ENCODE results near the gene PI4KA. TPM values are rescaled to one million over a fixed set of nuclear protein-coding genes. Genes with fewer than 3 reads are reported as not detected.

The PI4KA gene
- total and polyA plus RNA-seq, 2 experiments from 2014 or later = 17.1 to 38.1 TPM

DNA sequence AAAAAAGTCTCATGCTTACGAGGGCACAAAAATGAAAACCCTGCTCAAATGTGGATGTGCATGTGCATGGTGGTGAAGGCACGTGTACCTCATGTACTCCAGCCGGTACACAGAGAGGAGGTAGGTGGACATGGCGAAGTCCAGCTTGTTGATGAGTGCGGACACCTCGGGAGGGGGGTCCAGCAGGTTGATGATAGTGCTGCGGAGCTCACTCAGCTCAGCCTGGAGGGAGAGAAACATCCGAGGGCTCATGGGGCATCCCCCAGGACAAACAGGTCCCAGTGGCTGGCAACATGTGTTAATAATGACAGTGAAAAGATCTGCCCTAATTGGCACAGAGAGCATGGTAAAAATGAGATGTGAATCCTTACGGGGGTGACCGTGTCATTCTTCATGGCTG is 93.9 kb downstream of the PI4KA start:
- H3K4me2 ChIP-seq = no peak overlapping the region
- no peaks in the 10 kb centered on the region for H3K36me3 ChIP-seq (ENCODE audit: insufficient read depth)
- no peak overlapping the region for H3K27ac Mint-ChIP-seq

DNA sequence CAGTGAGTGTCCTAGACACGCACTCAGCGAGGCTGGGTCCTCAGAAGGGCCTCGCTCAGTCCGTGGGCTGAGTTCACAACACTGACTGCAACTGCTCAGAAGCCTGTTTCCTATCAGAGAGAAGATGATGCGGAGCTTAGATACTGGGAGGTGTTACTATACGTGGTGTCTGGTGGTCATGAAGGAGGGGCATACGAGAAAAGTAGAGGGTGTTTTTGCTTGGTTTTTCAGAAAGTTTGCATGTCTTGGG is 94.2 kb downstream of the PI4KA start:
- DNase-seq (ENCODE audit: low spot score) (no peak), ATAC-seq (no peak)
- Histone ChIP-seq H3K79me2 (replicated peaks; ENCODE audit: insufficient read depth) (no peaks in the 10 kb centered on the region), H3F3A (replicated peaks; ENCODE audit: low read depth) (no peaks in the 10 kb centered on the region), H3K27me3 (ENCODE audit: insufficient read depth) (no peaks in the 10 kb centered on the region), H3K4me2 (no peak overlapping the region), H3K9me2 (ENCODE audit: insufficient read depth) (no peaks in the 10 kb centered on the region), H2AFZ (no peak overlapping the region), H3K36me3 (ENCODE audit: insufficient read depth) (no peaks in the 10 kb centered on the region), H3K27ac (ENCODE audit: low read depth) (no peak overlapping the region), H4K20me1 (replicated peaks; ENCODE audit: insufficient read depth) (no peaks in the 10 kb centered on the region), H3K4me3 (no peak overlapping the region), H3K4me1 (ENCODE audit: insufficient read depth) (no peaks in the 10 kb centered on the region)
- H3K27ac Mint-ChIP-seq = no peak overlapping the region
- H3K4me1 Mint-ChIP-seq = no peaks in the 10 kb centered on the region
- no peaks in the 10 kb centered on the region for H3K9me3 Mint-ChIP-seq
- H3K4me3 Mint-ChIP-seq = no peak overlapping the region
- peaks cover 9% of the 10 kb centered on the region for H3K36me3 Mint-ChIP-seq (ENCODE audit: low read depth)
- peaks cover 5% of the 10 kb centered on the region for H3K27me3 Mint-ChIP-seq (ENCODE audit: insufficient read depth, low read depth, poor library complexity)
- TF ChIP-seq EZH2phosphoT487 (IDR thresholded peaks at IDR 0.05; ENCODE audit: unreplicated experiment) (no peak), EZH2 (IDR thresholded peaks at IDR 0.05; ENCODE audit: low read depth, unreplicated experiment) (no peak), POLR2AphosphoS5 (IDR thresholded peaks at IDR 0.05; ENCODE audit: low read depth) (no peak), ZNF114 (CRISPR knock-in tag; IDR thresholded peaks at IDR 0.05) (no peak)
- TF ChIP-seq, protein P1, sequence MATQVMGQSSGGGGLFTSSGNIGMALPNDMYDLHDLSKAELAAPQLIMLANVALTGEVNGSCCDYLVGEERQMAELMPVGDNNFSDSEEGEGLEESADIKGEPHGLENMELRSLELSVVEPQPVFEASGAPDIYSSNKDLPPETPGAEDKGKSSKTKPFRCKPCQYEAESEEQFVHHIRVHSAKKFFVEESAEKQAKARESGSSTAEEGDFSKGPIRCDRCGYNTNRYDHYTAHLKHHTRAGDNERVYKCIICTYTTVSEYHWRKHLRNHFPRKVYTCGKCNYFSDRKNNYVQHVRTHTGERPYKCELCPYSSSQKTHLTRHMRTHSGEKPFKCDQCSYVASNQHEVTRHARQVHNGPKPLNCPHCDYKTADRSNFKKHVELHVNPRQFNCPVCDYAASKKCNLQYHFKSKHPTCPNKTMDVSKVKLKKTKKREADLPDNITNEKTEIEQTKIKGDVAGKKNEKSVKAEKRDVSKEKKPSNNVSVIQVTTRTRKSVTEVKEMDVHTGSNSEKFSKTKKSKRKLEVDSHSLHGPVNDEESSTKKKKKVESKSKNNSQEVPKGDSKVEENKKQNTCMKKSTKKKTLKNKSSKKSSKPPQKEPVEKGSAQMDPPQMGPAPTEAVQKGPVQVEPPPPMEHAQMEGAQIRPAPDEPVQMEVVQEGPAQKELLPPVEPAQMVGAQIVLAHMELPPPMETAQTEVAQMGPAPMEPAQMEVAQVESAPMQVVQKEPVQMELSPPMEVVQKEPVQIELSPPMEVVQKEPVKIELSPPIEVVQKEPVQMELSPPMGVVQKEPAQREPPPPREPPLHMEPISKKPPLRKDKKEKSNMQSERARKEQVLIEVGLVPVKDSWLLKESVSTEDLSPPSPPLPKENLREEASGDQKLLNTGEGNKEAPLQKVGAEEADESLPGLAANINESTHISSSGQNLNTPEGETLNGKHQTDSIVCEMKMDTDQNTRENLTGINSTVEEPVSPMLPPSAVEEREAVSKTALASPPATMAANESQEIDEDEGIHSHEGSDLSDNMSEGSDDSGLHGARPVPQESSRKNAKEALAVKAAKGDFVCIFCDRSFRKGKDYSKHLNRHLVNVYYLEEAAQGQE (IDR thresholded peaks at IDR 0.05; ENCODE audit: unreplicated experiment) = no peak
- TF ChIP-seq, protein P2, sequence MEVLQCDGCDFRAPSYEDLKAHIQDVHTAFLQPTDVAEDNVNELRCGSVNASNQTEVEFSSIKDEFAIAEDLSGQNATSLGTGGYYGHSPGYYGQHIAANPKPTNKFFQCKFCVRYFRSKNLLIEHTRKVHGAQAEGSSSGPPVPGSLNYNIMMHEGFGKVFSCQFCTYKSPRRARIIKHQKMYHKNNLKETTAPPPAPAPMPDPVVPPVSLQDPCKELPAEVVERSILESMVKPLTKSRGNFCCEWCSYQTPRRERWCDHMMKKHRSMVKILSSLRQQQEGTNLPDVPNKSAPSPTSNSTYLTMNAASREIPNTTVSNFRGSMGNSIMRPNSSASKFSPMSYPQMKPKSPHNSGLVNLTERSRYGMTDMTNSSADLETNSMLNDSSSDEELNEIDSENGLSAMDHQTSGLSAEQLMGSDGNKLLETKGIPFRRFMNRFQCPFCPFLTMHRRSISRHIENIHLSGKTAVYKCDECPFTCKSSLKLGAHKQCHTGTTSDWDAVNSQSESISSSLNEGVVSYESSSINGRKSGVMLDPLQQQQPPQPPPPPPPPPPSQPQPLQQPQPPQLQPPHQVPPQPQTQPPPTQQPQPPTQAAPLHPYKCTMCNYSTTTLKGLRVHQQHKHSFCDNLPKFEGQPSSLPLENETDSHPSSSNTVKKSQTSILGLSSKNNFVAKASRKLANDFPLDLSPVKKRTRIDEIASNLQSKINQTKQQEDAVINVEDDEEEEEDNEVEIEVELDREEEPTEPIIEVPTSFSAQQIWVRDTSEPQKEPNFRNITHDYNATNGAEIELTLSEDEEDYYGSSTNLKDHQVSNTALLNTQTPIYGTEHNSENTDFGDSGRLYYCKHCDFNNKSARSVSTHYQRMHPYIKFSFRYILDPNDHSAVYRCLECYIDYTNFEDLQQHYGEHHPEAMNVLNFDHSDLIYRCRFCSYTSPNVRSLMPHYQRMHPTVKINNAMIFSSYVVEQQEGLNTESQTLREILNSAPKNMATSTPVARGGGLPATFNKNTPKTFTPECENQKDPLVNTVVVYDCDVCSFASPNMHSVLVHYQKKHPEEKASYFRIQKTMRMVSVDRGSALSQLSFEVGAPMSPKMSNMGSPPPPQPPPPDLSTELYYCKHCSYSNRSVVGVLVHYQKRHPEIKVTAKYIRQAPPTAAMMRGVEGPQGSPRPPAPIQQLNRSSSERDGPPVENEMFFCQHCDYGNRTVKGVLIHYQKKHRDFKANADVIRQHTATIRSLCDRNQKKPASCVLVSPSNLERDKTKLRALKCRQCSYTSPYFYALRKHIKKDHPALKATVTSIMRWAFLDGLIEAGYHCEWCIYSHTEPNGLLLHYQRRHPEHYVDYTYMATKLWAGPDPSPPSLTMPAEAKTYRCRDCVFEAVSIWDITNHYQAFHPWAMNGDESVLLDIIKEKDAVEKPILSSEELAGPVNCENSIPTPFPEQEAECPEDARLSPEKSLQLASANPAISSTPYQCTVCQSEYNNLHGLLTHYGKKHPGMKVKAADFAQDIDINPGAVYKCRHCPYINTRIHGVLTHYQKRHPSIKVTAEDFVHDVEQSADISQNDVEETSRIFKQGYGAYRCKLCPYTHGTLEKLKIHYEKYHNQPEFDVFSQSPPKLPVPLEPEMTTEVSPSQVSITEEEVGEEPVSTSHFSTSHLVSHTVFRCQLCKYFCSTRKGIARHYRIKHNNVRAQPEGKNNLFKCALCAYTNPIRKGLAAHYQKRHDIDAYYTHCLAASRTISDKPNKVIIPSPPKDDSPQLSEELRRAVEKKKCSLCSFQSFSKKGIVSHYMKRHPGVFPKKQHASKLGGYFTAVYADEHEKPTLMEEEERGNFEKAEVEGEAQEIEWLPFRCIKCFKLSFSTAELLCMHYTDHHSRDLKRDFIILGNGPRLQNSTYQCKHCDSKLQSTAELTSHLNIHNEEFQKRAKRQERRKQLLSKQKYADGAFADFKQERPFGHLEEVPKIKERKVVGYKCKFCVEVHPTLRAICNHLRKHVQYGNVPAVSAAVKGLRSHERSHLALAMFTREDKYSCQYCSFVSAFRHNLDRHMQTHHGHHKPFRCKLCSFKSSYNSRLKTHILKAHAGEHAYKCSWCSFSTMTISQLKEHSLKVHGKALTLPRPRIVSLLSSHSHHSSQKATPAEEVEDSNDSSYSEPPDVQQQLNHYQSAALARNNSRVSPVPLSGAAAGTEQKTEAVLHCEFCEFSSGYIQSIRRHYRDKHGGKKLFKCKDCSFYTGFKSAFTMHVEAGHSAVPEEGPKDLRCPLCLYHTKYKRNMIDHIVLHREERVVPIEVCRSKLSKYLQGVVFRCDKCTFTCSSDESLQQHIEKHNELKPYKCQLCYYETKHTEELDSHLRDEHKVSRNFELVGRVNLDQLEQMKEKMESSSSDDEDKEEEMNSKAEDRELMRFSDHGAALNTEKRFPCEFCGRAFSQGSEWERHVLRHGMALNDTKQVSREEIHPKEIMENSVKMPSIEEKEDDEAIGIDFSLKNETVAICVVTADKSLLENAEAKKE (CRISPR knock-in tag; IDR thresholded peaks at IDR 0.05) = no peak

More for the DNA sequence above, 93.9 kb downstream of the PI4KA start:
- TF ChIP-seq, protein P1 (IDR thresholded peaks at IDR 0.05; ENCODE audit: unreplicated experiment) = no peak
- TF ChIP-seq EZH2phosphoT487 (IDR thresholded peaks at IDR 0.05; ENCODE audit: unreplicated experiment) = no peak
- no peaks in the 10 kb centered on the region for H3K4me1 Mint-ChIP-seq
- Histone ChIP-seq H3K4me1 (ENCODE audit: insufficient read depth) (no peaks in the 10 kb centered on the region), H3K9me2 (ENCODE audit: insufficient read depth) (no peaks in the 10 kb centered on the region), H3K4me3 (no peak overlapping the region), H3F3A (replicated peaks; ENCODE audit: low read depth) (no peaks in the 10 kb centered on the region), H3K27ac (ENCODE audit: low read depth) (no peak overlapping the region), H3K27me3 (ENCODE audit: insufficient read depth) (no peaks in the 10 kb centered on the region), H2AFZ (no peak overlapping the region), H3K79me2 (replicated peaks; ENCODE audit: insufficient read depth) (no peaks in the 10 kb centered on the region), H4K20me1 (replicated peaks; ENCODE audit: insufficient read depth) (no peaks in the 10 kb centered on the region)
- DNase-seq (ENCODE audit: low spot score) = no peak
- ATAC-seq = no peak
- H3K36me3 Mint-ChIP-seq (ENCODE audit: low read depth) = peaks cover 9% of the 10 kb centered on the region
- no peak overlapping the region for H3K4me3 Mint-ChIP-seq
- peaks cover 6% of the 10 kb centered on the region for H3K27me3 Mint-ChIP-seq (ENCODE audit: insufficient read depth, low read depth, poor library complexity)
- no peaks in the 10 kb centered on the region for H3K9me3 Mint-ChIP-seq
